H1 (cell line): ENCODE data around the gene CACNA1B. TPM values are rescaled to one million over a fixed set of nuclear protein-coding genes. Genes with fewer than 3 reads are reported as not detected.

Experiments
- CTCF ChIA-PET: fragments of 300-600 bp; sonication (Branson Sonifier 250); formaldehyde crosslinking; loops from one replicate; lab custom pipeline; 2021; ENCODE audit not compliant: partially characterized antibody; lab: Charles Lee
- POLR2A ChIA-PET: fragments of 300-600 bp; sonication (Branson Sonifier 250); formaldehyde crosslinking; loops from one replicate; lab custom pipeline; 2021; ENCODE audit warnings: inconsistent platforms; ENCODE audit not compliant: partially characterized antibody; lab: Charles Lee
- DNase-seq, 2 experiments: peaks; one replicate each; pipeline versions ENCODE4 v3.0.0 to v3.0.0-alpha.2; 2010 to 2022; ENCODE audit warnings: low spot score in 2 of 2, low read depth in 1 of 2, mixed read lengths in 1 of 2
- FAIRE-seq: peaks from 2 replicates; lab custom pipeline; 2011; peaks lifted over from hg19 to GRCh38; lab: Jason Lieb, UNC
- H2AFZ ChIP-seq: 2 replicates; pipeline ENCODE4 v1.8.1; 2012; ENCODE audit warnings: low read length, inconsistent platforms
- H2AK5ac ChIP-seq: 2 replicates; pipeline ENCODE4 v1.6.1; 2013; ENCODE audit warnings: low read depth, low read length
- H2BK120ac ChIP-seq: replicated peaks from 2 replicates; pipeline ENCODE3; 2013; ENCODE audit warnings: low read depth, low read length, inconsistent platforms
- H2BK12ac ChIP-seq: 2 replicates; pipeline ENCODE4 v1.6.1; 2013; ENCODE audit warnings: low read depth, low read length
- H2BK15ac ChIP-seq: 2 replicates; pipeline ENCODE4 v1.6.1; 2013; ENCODE audit warnings: low read length
- H2BK20ac ChIP-seq: 2 replicates; pipeline ENCODE4 v1.6.1; 2013; ENCODE audit warnings: low read length
- H2BK5ac ChIP-seq: 2 replicates; pipeline ENCODE4 v1.6.1; 2013; ENCODE audit warnings: low read depth, low read length
- H3K14ac ChIP-seq: 2 replicates; pipeline ENCODE4 v1.6.1; 2013; ENCODE audit warnings: inconsistent platforms; ENCODE audit not compliant: insufficient read length
- H3K18ac ChIP-seq: 2 replicates; pipeline ENCODE4 v1.6.1; 2013; ENCODE audit warnings: low read length; ENCODE audit errors: extremely low read depth
- H3K23ac ChIP-seq: 2 replicates; pipeline ENCODE4 v1.6.1; 2013; ENCODE audit warnings: inconsistent platforms; ENCODE audit not compliant: insufficient read length
- H3K23me2 ChIP-seq: 2 replicates; pipeline ENCODE4 v1.6.1; 2013; ENCODE audit warnings: low read depth, low read length
- H3K27ac ChIP-seq: 2 replicates; pipeline ENCODE4 v1.6.1; 2011; ENCODE audit warnings: low read depth, low read length, inconsistent platforms
- H3K27me3 ChIP-seq, 4 experiments: replicated peaks in 1 of 4; 1 replicate in 1 of 4; 2 replicates in 3 of 4; pipeline versions ENCODE4 v1.6.1 to v1.8.1; 2011 to 2013; ENCODE audit warnings: low read length in 3 of 4, mild to moderate bottlenecking in 3 of 4, inconsistent platforms in 2 of 4, mixed read lengths in 2 of 4, moderate library complexity in 1 of 4; ENCODE audit not compliant: control insufficient read depth in 3 of 4, insufficient read depth in 3 of 4; ENCODE audit errors: extremely low read depth in 1 of 4
- H3K36me3 ChIP-seq, 4 experiments: 2 replicates each; pipeline versions ENCODE4 v1.6.1 to v1.8.1; 2011 to 2013; ENCODE audit warnings: mild to moderate bottlenecking in 4 of 4, low read length in 3 of 4, moderate library complexity in 2 of 4, control low read depth in 1 of 4, inconsistent platforms in 1 of 4; ENCODE audit not compliant: insufficient read depth in 4 of 4, control insufficient read depth in 2 of 4
- H3K4ac ChIP-seq: replicated peaks from 2 replicates; pipeline ENCODE3; 2013; ENCODE audit warnings: low read length, low read depth, mixed read lengths, inconsistent platforms; ENCODE audit not compliant: insufficient read length
- H3K4me1 ChIP-seq, 4 experiments: replicated peaks in 1 of 4; 1 replicate in 1 of 4; 2 replicates in 3 of 4; pipeline versions ENCODE4 v1.6.1 to v1.8.1; 2011 to 2013; ENCODE audit warnings: low read length in 3 of 4, inconsistent platforms in 2 of 4, mixed read lengths in 1 of 4; ENCODE audit not compliant: insufficient read depth in 4 of 4, control insufficient read depth in 3 of 4
- H3K4me2 ChIP-seq, 2 experiments: 2 replicates each; pipeline versions ENCODE4 v1.6.1 to v1.8.1; 2011 to 2013; ENCODE audit warnings: low read depth in 2 of 2, low read length in 2 of 2, control low read depth in 1 of 2, inconsistent platforms in 1 of 2, mild to moderate bottlenecking in 1 of 2; ENCODE audit not compliant: insufficient read depth in 1 of 2
- H3K4me3 ChIP-seq, 4 experiments: fragments of 200-600, 300-600 bp in 1 of 4; sonication (generic), shearing (Covaris generic), sonication (Bioruptor Twin) in 1 of 4; 2 replicates each; pipeline versions ENCODE4 v1.5.1 to v1.8.1; 2011 to 2016; ENCODE audit warnings: low read length in 4 of 4, low read depth in 3 of 4, control low read depth in 2 of 4, inconsistent platforms in 2 of 4, mild to moderate bottlenecking in 2 of 4, mixed read lengths in 1 of 4, moderate library complexity in 1 of 4; ENCODE audit not compliant: insufficient read depth in 2 of 4; ENCODE audit errors: extremely low read depth in 1 of 4
- H3K56ac ChIP-seq: replicated peaks from 2 replicates; pipeline ENCODE3; 2013; ENCODE audit warnings: low read depth, mild to moderate bottlenecking, mixed read lengths, low read length, inconsistent platforms; ENCODE audit not compliant: insufficient read length
- H3K79me1 ChIP-seq: 2 replicates; pipeline ENCODE4 v1.6.1; 2013; ENCODE audit warnings: low read depth, low read length, control low read depth
- H3K79me2 ChIP-seq, 2 experiments: 2 replicates each; pipeline versions ENCODE4 v1.6.1 to v1.8.1; 2012 to 2013; ENCODE audit warnings: low read length in 2 of 2, mild to moderate bottlenecking in 2 of 2, inconsistent platforms in 1 of 2; ENCODE audit not compliant: insufficient read depth in 2 of 2, control insufficient read depth in 1 of 2
- H3K9ac ChIP-seq, 4 experiments: replicated peaks in 1 of 4; 1 replicate in 1 of 4; 2 replicates in 3 of 4; pipeline versions ENCODE4 v1.6.1 to v1.8.1; 2011 to 2013; ENCODE audit warnings: low read depth in 3 of 4, low read length in 3 of 4, control low read depth in 2 of 4, mild to moderate bottlenecking in 2 of 4, moderate library complexity in 2 of 4, inconsistent platforms in 1 of 4; ENCODE audit errors: extremely low read depth in 1 of 4
- H3K9me3 ChIP-seq, 2 experiments: 2 replicates each; pipeline versions ENCODE4 v1.6.1 to v1.8.1; 2012 to 2013; ENCODE audit warnings: mild to moderate bottlenecking in 2 of 2, moderate library complexity in 2 of 2, control low read depth in 1 of 2, inconsistent platforms in 1 of 2, low read depth in 1 of 2, low read length in 1 of 2, mixed read lengths in 1 of 2; ENCODE audit not compliant: insufficient read depth in 2 of 2
- H4K20me1 ChIP-seq, 2 experiments: replicated peaks in 1 of 2; 2 replicates each; pipeline versions ENCODE3 to v1.8.1; 2011 to 2013; ENCODE audit warnings: inconsistent platforms in 2 of 2, low read length in 2 of 2, mild to moderate bottlenecking in 1 of 2; ENCODE audit not compliant: insufficient read depth in 2 of 2, control insufficient read depth in 1 of 2
- H4K5ac ChIP-seq: 2 replicates; pipeline ENCODE4 v1.6.1; 2013; ENCODE audit warnings: low read length, low read depth, mixed read lengths, inconsistent platforms; ENCODE audit not compliant: insufficient read length
- H4K8ac ChIP-seq: 2 replicates; pipeline ENCODE4 v1.8.0; 2013; ENCODE audit warnings: mild to moderate bottlenecking, moderate library complexity, low read length, inconsistent platforms; ENCODE audit not compliant: insufficient read depth; ENCODE audit errors: extremely low read depth
- H4K91ac ChIP-seq: replicated peaks from 2 replicates; pipeline ENCODE3; 2013; ENCODE audit warnings: low read length, mixed read lengths, inconsistent platforms; ENCODE audit not compliant: insufficient read length
- CREB1 ChIP-seq: IDR thresholded peaks from 2 replicates; pipeline ENCODE4 v1.6.1; 2012; ENCODE audit warnings: inconsistent platforms
- NANOG ChIP-seq: IDR thresholded peaks from 2 replicates; pipeline ENCODE4 v1.6.1; 2011; ENCODE audit warnings: low read length, low read depth, mild to moderate bottlenecking, inconsistent platforms; ENCODE audit not compliant: insufficient read depth, poor library complexity, severe bottlenecking
- PHF8 ChIP-seq: fragments of 200-600 bp; sonication (generic); conservative IDR thresholded peaks from 2 replicates; pipeline ENCODE4 v1.7.1; 2012; ENCODE audit warnings: low read depth, mild to moderate bottlenecking, inconsistent platforms, low read length, moderate library complexity
- SRF ChIP-seq: IDR thresholded peaks from 2 replicates; pipeline ENCODE4 v1.6.1; 2011; ENCODE audit warnings: mild to moderate bottlenecking, low read depth, low read length, moderate library complexity
- TBP ChIP-seq: IDR thresholded peaks from 2 replicates; pipeline ENCODE4 v1.6.1; 2011; ENCODE audit warnings: low read depth, low read length, improper control_type of control experiment
- WGBS, 2 experiments: shearing (Covaris generic) in 1 of 2; methylation state at CpG; one replicate each; pipeline versions ENCODE4 v1.1.6 to v1.1.7; 2013 to 2015; ENCODE audit warnings: low lambda C conversion rate in 2 of 2, mixed read lengths in 2 of 2, inconsistent platforms in 1 of 2, low coverage in 1 of 2, missing lambda C conversion rate in 1 of 2; ENCODE audit not compliant: insufficient replicate concordance in 2 of 2, insufficient coverage in 1 of 2, insufficient read length in 1 of 2; ENCODE audit errors: extremely low coverage in 1 of 2, missing lambda C conversion rate in 1 of 2; 5-methylcytosine and 5-hydroxymethylcytosine counted together
- polyA plus RNA-seq, 7 experiments: library from polyadenylated mRNA; depleted of rRNA in 3 of 7; stranded (reverse) in 5 of 7; unstranded in 2 of 7; fragments of >200 nt in 5 of 7; fragments of 200-250 nt in 2 of 7; gene quantifications; 1 replicate in 5 of 7; 2 replicates in 1 of 7; 4 replicates in 1 of 7; pipeline versions ENCODE4 v1.2.1 to v1.2.3, GENCODE V29; 2011 to 2013; ENCODE audit warnings: missing spikeins in 2 of 7, mixed read lengths in 2 of 7
- total RNA-seq: library from RNA; stranded (reverse); fragmentation: NEBNext Ultra II Directional; extraction: Animal tissue kit (Norgen Biotek cat#: 25700); gene quantifications from 2 replicates; pipeline ENCODE4 v1.2.1, GENCODE V29; 2021

CACNA1B gene
- total and polyA plus RNA-seq, 2 of the 8 experiments (the other 6 are each of a cell fraction or from before 2014, with no cell fraction given) = 1.5 to 5.7 TPM

GRCh38 chr9:138080979-138081378 is 203.4 kb downstream of the CACNA1B start:
- TF ChIP-seq NANOG (no peak), PHF8 (no peak), CREB1 (no peak), TBP (no peak), SRF (no peak)
- no peak overlapping the region for H3K27ac ChIP-seq
- 79% methylated on average over 5 of the region's 5 CpGs; no CpG with 5 or more reads in 1 of the 2 experiments for WGBS, 2 experiments
- DNase-seq (no peak), FAIRE-seq (no peak)
- no peak overlapping the region for H2AK5ac ChIP-seq
- no peak overlapping the region for H2BK20ac ChIP-seq
- ChIA-PET CTCF (no interaction called here), POLR2A (no interaction called here)
- H3K27me3 ChIP-seq = no peaks in the 10 kb centered on the region
- H3K18ac ChIP-seq = no peak overlapping the region
- H3K23ac ChIP-seq = no peak overlapping the region
- no peak overlapping the region for H3K14ac ChIP-seq
- no peak overlapping the region for H4K8ac ChIP-seq
- H2AFZ ChIP-seq = no peak overlapping the region
- H3K4me1 ChIP-seq = no peaks in the 10 kb centered on the region
- no peak overlapping the region for H3K56ac ChIP-seq
- no peak overlapping the region for H4K91ac ChIP-seq
- H2BK5ac ChIP-seq = no peak overlapping the region
- no peaks in the 10 kb centered on the region for H3K23me2 ChIP-seq
- peaks cover 55 to 76% of the 10 kb centered on the region in 2 experiments for H3K9me3 ChIP-seq
- no peak overlapping the region for H3K9ac ChIP-seq
- H3K4ac ChIP-seq = no peak overlapping the region
- H2BK120ac ChIP-seq = no peak overlapping the region
- no peak overlapping the region for H3K4me2 ChIP-seq
- no peaks in the 10 kb centered on the region for H3K79me1 ChIP-seq
- no peaks in the 10 kb centered on the region for H4K20me1 ChIP-seq
- H3K79me2 ChIP-seq = no peaks in the 10 kb centered on the region
- peaks cover 0 to 3% (median 0%) of the 10 kb centered on the region in 4 experiments; a peak in 1 of 8 replicates for H3K36me3 ChIP-seq
- H2BK12ac ChIP-seq = no peak overlapping the region
- H4K5ac ChIP-seq = no peak overlapping the region
- H2BK15ac ChIP-seq = no peak overlapping the region
- H3K4me3 ChIP-seq = no peak overlapping the region
